Measurements from ENCODE around the gene SLC35F5.
"Not testable (repeated sequence)": the region's sequence is repeated elsewhere in the genome, so short reads cannot be mapped to it uniquely, and the experiment has no call there.

Gene SLC35F5

DNA sequence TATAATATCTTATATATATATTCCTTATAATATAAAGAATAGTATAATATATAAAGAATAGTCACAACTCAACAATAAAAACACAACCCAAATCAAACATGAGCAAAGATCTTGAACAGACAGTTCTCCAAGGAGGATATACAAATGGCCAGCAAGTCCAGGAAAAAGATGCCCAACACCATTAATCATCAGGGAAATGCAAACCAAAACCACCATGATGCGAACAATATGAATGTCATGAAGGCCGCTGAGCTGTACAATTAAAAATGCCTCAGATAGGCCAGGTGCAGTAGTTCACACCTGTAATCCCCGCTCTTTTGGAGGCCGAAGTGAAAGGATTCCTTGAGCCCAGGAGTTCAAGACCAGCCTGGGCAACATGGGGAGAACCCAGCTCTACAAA, 58.9 kb downstream of the SLC35F5 start:
- no peak for DNase-seq (ENCODE audit: low spot score)

DNA sequence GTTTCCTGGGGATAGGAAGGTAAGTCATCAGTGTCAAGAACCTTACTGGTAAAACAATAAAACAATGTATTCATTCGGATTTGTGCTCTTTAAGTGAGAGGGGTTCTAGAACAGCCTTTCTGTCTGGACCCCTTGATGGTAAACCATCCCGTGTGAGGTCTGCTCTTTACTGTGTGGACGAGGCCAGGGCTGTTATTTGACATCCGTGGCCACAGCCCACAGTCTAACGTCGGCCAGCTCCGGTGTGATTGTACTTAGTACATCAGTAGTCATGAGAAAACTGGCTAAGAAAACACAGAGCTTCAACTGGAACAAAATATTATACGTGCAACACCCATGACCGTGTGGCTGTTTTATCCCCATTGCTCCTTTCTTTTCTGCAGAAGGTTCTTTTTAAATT, 62.0 kb downstream of the SLC35F5 start:
- no peak for DNase-seq (ENCODE audit: low spot score)

DNA sequence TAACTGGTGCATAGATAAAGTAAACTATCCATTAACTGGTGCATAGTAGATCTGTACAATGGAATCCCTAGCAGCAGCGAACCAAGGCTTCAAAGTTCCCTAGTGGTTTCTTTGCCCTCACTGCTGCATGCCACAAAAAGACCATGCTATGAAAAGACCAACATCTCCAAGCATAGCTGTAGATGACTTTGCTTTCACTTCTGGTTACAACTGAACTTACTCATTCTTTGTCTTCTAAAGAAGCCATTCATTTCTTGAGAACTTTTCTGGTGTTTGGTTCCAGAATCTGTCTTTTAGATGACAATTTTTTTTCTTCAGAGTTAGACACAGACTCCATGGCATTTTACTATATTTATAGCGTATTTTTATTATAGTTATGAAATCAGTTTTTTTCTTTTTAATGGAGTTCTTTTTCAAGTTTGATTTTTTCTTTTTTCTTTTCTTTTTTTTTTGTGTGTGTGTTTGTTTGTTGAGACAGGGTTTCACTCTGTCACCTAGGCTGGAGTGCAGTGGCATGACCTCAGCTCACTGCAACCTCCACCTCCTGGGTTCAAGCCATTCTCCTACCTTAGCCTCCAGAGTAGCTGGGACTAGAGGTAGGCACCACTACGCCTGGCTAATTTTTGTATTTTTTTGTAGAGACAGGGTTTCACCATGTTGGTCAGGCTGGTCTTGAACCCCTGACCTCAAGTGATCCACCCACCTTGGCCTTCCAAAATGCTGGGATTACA, 63.6 kb downstream of the SLC35F5 start:
- DNase-seq (ENCODE audit: low spot score) = peak; percentile 43

- DNase-seq (ENCODE audit: low spot score) = not testable (repeated sequence)
Observed at GRCh38 chr2:113690871-113691270, 65.6 kb downstream of the SLC35F5 start.

GRCh38 chr2:113686537-113686936, 69.9 kb downstream of the SLC35F5 start:
- no peak for DNase-seq (ENCODE audit: low spot score)

DNA sequence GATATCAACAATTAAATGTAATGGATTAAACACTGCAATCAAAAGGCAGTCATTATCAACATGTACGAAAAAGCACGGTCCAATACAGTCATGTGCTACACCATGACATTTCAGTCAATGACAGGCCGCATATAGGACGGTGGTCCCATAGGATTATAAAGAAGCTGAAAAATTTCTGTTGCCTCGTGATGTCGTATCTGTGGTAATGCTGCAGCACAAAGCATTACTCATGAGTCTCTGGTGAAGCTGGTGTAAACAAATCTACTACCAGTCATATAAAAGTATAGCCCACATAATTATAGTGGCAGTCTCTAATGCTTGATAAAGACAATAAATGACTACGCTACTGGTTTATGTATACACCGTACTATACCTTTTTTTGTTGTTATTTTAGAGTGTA, 71.0 kb downstream of the SLC35F5 start:
- no peak for DNase-seq (ENCODE audit: low spot score)

DNA sequence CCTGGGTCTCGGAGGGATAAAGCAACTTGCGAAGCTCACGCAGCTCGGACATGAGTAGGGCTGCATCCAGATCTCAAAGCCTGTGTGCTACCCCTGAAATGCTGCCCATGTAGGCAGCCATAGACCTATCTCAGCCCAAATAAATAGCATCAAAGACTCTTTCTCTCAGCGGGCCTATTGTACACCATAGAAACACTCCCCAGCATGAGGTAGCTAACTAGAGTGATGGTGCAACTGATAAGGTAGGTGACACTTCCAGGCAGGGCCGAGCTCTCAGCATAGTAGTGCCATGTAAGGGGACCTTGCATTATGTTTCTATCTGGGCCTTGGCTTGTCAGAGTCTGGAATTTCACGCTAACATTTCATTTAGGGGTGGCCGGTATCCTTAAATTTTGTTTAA, 77.0 kb downstream of the SLC35F5 start:
- no peak for DNase-seq (ENCODE audit: low spot score)

GRCh38 chr2:113677330-113677729, 79.1 kb downstream of the SLC35F5 start:
- no peak for DNase-seq (ENCODE audit: low spot score)

- DNase-seq (ENCODE audit: low spot score) = no peak
Observed at GRCh38 chr2:113676623-113677266, 79.7 kb downstream of the SLC35F5 start.

DNA sequence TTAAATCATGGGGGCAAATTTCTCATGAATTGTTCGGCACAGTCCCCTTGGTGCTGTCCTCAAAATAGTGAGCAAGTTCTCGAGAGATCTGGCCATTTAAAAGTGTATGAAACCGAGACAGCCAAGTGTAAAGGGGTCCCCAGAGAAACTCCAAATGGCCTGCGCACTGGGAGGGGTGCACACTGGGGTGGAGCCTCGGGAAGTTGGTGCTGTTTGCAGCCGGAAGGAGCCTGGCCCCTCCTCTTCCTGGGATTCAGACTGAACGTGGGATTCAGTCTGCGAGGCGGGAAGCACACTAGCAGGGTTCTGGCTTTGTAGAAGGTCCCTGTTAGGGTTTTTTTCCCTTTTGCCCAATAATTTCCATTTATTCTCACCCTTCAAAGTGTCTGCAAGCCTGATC, 80.6 kb downstream of the SLC35F5 start:
- DNase-seq (ENCODE audit: low spot score) = no peak

DNA sequence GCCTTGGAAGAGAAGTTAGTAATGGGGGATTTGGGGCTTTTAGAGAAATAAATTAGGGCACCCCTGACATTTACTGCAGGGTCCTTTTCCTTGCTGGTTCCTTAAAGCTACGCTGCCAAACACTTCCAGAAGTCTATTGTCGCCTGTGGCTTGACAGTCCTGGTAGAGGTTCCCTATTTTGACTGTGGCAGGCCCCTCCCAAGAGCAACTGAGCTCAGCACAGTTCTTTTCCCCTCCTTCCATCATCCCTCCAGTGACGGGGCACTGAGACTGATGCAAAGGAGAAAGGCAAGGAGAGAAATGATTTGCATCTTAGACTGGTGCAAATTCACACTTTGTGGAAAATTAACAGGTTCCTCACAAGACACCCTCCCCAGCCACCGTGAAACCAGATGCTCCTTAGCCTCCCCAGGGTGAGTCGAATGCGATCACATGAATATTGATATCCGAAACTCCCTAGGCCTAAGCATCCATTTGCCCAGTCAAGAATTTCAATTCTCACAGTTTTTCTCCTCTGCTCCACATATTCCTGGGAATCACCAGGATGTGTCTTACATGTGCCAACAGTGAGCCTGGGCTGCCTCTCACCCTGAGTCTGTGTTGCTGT, 84.0 kb downstream of the SLC35F5 start:
- DNase-seq (ENCODE audit: low spot score) = no peak

GRCh38 chr2:113669013-113669412, 87.4 kb downstream of the SLC35F5 start:
- not testable (repeated sequence) for DNase-seq (ENCODE audit: low spot score)

GRCh38 chr2:113664761-113665533, 91.5 kb downstream of the SLC35F5 start:
- not testable (repeated sequence) for DNase-seq (ENCODE audit: low spot score)

DNA sequence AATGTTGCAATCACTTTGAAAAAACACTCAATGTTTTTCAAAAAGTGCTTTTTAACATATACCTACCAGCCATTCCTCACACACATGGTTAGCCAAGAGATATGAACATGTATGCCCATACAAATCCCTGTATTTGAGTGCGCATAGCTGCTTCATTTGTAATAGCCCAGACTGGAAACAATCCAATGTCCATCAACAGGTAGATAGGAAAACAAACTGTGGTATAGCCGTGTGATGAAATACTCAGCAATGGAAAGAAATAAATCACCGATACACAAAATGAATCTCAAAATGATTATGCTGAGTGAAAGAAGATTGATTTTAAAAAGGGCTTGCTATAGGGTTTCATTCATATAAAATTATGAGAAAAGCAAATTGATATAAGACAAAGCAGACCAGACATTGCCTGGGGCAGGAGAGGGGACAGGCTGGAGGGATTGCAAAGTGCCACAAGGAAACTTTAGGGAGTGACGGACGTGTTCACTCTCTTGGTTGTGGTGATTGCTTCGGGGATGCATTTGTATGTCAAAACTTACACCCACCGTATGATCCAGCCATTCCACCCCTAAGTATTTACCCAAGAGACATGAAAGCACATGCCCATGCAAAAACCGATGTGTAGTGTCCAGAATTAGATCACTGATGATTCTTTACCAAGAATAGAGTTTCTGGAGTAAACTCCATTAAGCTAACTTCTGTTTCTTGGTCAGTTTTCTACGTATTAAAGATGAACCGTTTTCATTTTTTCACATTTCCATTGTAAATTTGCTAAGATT, 93.0 kb downstream of the SLC35F5 start:
- DNase-seq (ENCODE audit: low spot score) = not testable (repeated sequence)
